ENCODE measurements around the gene LDLRAD4.

The LDLRAD4 gene

GRCh38 chr18:13371689-13372418 is 153.3 kb downstream of the LDLRAD4 start:
- no peak for DNase-seq (ENCODE audit: low spot score)

- DNase-seq (ENCODE audit: low spot score), result no peak
Observed at GRCh38 chr18:13372531-13372951, 154.0 kb downstream of the LDLRAD4 start.

- DNase-seq (ENCODE audit: low spot score), result no peak
Observed at GRCh38 chr18:13374096-13374467, 155.5 kb downstream of the LDLRAD4 start.

- DNase-seq (ENCODE audit: low spot score), result no peak
Observed at GRCh38 chr18:13374468-13375301, 156.1 kb downstream of the LDLRAD4 start.

GRCh38 chr18:13375302-13376255 is 157.0 kb downstream of the LDLRAD4 start:
- no peak for DNase-seq (ENCODE audit: low spot score)

- no peak for DNase-seq (ENCODE audit: low spot score)
Observed at GRCh38 chr18:13376298-13376840, 157.8 kb downstream of the LDLRAD4 start.

GRCh38 chr18:13376841-13377351 is 158.3 kb downstream of the LDLRAD4 start:
- no peak for DNase-seq (ENCODE audit: low spot score)

GRCh38 chr18:13377496-13377895 is 158.9 kb downstream of the LDLRAD4 start:
- no peak for DNase-seq (ENCODE audit: low spot score)

- DNase-seq (ENCODE audit: low spot score), result no peak
Observed at GRCh38 chr18:13378150-13378549, 159.6 kb downstream of the LDLRAD4 start.

- no peak for DNase-seq (ENCODE audit: low spot score)
Observed at GRCh38 chr18:13379062-13379865, 160.7 kb downstream of the LDLRAD4 start.

- no peak for DNase-seq (ENCODE audit: low spot score)
Observed at GRCh38 chr18:13379930-13380690, 161.6 kb downstream of the LDLRAD4 start.

- no peak for DNase-seq (ENCODE audit: low spot score)
Observed at GRCh38 chr18:13380691-13381070, 162.1 kb downstream of the LDLRAD4 start.

GRCh38 chr18:13381331-13381730 is 162.8 kb downstream of the LDLRAD4 start:
- DNase-seq (ENCODE audit: low spot score), result no peak

GRCh38 chr18:13381944-13382365 is 163.4 kb downstream of the LDLRAD4 start:
- DNase-seq (ENCODE audit: low spot score), result no peak

- no peak for DNase-seq (ENCODE audit: low spot score)
Observed at GRCh38 chr18:13382366-13382953, 163.9 kb downstream of the LDLRAD4 start.

GRCh38 chr18:13382954-13383827 is 164.6 kb downstream of the LDLRAD4 start:
- no peak for DNase-seq (ENCODE audit: low spot score)

GRCh38 chr18:13386891-13387801 is 168.6 kb downstream of the LDLRAD4 start:
- DNase-seq (ENCODE audit: low spot score), result no peak

All from HuH-7.5 (cell line).